ENCODE data around the gene C16orf96. TPM values are rescaled to one million over a fixed set of nuclear protein-coding genes. Genes with fewer than 3 reads are reported as not detected.

The C16orf96 gene
- total and polyA plus RNA-seq, 2 donors (not counting 1 experiment from before 2014, with no cell fraction given) = 0.31 to 0.79 TPM

DNA sequence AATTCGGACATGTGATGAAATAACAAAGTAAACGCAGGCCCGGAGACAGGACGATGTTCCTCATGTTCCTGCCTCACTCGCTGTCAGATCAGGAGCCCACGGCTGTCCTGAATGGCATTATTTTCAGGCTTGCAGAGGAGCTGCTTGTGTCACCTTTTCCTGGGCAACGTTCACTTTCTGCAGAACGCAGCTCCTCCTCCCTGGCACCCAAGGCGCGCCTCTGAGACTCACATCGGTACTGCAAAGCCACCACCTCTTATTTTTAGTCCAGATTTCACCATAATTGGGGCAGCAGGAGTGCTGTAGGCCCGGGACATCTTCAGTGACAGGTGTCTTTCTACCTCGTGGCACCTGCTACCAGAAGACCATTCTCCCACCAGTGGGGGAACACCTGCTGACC is 8.0 kb upstream of the C16orf96 start:
- Histone ChIP-seq H3K27me3 (replicated peaks in 1 of 4; ENCODE audit: control extremely low read depth in 1 of 4, control insufficient read depth in 3 of 4, insufficient read depth in 4 of 4, low read length in 3 of 4) (no peaks in the 10 kb centered on the region), H3K27ac (ENCODE audit: low read length in 2 of 2) (no peak overlapping the region), H3K4me2 (replicated peaks; ENCODE audit: low read depth, low read length, poor library complexity, severe bottlenecking) (no peak overlapping the region), H3K79me2 (ENCODE audit: control insufficient read depth, insufficient read depth, low read length) (no peaks in the 10 kb centered on the region), H2AFZ (ENCODE audit: insufficient read depth, low read depth, low read length, poor library complexity, severe bottlenecking) (no peak overlapping the region), H3K36me3 (replicated peaks in 1 of 2; ENCODE audit: control extremely low read depth in 1 of 2, control insufficient read depth in 1 of 2, extremely low read depth in 1 of 2, insufficient read depth in 2 of 2, low read length in 1 of 2) (no peaks in the 10 kb centered on the region), H3K4me3 (ENCODE audit: control extremely low read depth in 1 of 5, extremely low read depth in 1 of 5, insufficient read depth in 1 of 5, low read depth in 2 of 5, low read length in 4 of 5) (no peak overlapping the region), H3K4me1 (ENCODE audit: control insufficient read depth in 2 of 2, insufficient read depth in 2 of 2, low read length in 2 of 2) (peaks cover 0 to 9% of the 10 kb centered on the region in 2 donors), H4K20me1 (ENCODE audit: control insufficient read depth, insufficient read depth, low read length, poor library complexity, severe bottlenecking) (no peaks in the 10 kb centered on the region), H3K9ac (ENCODE audit: low read length) (no peak overlapping the region), H3K9me3 (ENCODE audit: control extremely low read depth in 1 of 3, control insufficient read depth in 2 of 3, insufficient read depth in 1 of 3, low read length in 2 of 3) (no peaks in the 10 kb centered on the region)
- DNase-seq = no peak
- ChIA-PET POLR2A (interaction anchor here (0.6 to 1.1 kb wide), 4 partner anchors 41 to 109 kb away, joined by 4 to 9 read pairs (median 6); partner anchors contain the start of gene HMOX2), CTCF (interaction anchor here (0.5 to 8.2 kb wide), 36 partner anchors 9 to 536 kb away, joined by 3 to 178 read pairs (median 4); partner anchors contain the start of genes CDIP1, CORO7 and HMOX2)
- H3K27ac Mint-ChIP-seq = no peak overlapping the region
- no peaks in the 10 kb centered on the region for H3K9me3 Mint-ChIP-seq (ENCODE audit: insufficient read depth)
- intact Hi-C loops (cut with micrococcal nuclease) = loop anchor here (1.0 to 2.0 kb wide), 5 partner anchors 10 to 189 kb away; partner anchors contain the start of genes CDIP1, HMOX2 and MGRN1
- 89% methylated on average over 13 of the region's 13 CpGs for WGBS (ENCODE audit: insufficient coverage)
- ATAC-seq (ENCODE audit: low read depth) = no peak
- H3K4me3 Mint-ChIP-seq = no peak overlapping the region
- H3K27me3 Mint-ChIP-seq = peaks cover 6% of the 10 kb centered on the region
- TF ChIP-seq EZH2 (IDR thresholded peaks at IDR 0.05; ENCODE audit: borderline replicate concordance, insufficient read depth, low read depth, low read length, poor library complexity, severe bottlenecking) = no peak
- TF ChIP-seq, protein P1, sequence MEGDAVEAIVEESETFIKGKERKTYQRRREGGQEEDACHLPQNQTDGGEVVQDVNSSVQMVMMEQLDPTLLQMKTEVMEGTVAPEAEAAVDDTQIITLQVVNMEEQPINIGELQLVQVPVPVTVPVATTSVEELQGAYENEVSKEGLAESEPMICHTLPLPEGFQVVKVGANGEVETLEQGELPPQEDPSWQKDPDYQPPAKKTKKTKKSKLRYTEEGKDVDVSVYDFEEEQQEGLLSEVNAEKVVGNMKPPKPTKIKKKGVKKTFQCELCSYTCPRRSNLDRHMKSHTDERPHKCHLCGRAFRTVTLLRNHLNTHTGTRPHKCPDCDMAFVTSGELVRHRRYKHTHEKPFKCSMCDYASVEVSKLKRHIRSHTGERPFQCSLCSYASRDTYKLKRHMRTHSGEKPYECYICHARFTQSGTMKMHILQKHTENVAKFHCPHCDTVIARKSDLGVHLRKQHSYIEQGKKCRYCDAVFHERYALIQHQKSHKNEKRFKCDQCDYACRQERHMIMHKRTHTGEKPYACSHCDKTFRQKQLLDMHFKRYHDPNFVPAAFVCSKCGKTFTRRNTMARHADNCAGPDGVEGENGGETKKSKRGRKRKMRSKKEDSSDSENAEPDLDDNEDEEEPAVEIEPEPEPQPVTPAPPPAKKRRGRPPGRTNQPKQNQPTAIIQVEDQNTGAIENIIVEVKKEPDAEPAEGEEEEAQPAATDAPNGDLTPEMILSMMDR (IDR thresholded peaks at IDR 0.05) = no peak
- H3K4me1 Mint-ChIP-seq = peaks cover 3% of the 10 kb centered on the region

DNA sequence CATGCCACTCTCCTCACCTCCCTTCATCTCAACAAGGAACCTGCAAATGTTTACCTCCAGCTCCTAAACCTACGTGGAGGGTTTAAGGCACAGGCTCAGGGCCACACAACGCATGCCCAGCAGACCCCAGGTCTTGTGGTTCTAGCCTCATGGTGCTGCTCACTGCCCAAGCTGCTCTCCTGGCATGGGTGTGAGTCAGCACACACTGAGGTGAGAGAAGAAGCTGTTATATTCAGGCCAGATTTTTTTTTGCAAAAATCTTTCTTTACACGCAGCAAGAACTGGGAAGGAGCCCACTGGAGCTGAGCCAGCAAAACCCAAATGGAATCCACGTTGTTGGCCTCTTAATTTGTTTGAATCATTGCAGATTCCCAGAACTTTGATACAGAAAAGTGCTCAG is 5.5 kb upstream of the C16orf96 start:
- POLR2A ChIA-PET = no interaction called here
- H3K4me1 ChIP-seq (ENCODE audit: control insufficient read depth in 2 of 2, insufficient read depth in 2 of 2, low read length in 2 of 2) = peaks cover 0 to 9% of the 10 kb centered on the region in 2 donors
- Mint-ChIP-seq H3K27ac (peak overlapping the region; percentile 53), H3K9me3 (ENCODE audit: insufficient read depth) (no peaks in the 10 kb centered on the region), H3K4me3 (no peak overlapping the region), H3K4me1 (peaks cover 3% of the 10 kb centered on the region), H3K27me3 (peaks cover 6% of the 10 kb centered on the region)
- H2AFZ ChIP-seq (ENCODE audit: insufficient read depth, low read depth, low read length, poor library complexity, severe bottlenecking) = no peak overlapping the region
- no peak overlapping the region for H3K9ac ChIP-seq (ENCODE audit: low read length)
- H3K36me3 ChIP-seq (replicated peaks in 1 of 2; ENCODE audit: control extremely low read depth in 1 of 2, control insufficient read depth in 1 of 2, extremely low read depth in 1 of 2, insufficient read depth in 2 of 2, low read length in 1 of 2) = no peaks in the 10 kb centered on the region
- CTCF ChIA-PET = interaction anchor here (0.8 to 8.2 kb wide), 6 partner anchors 12 to 199 kb away, joined by 3 to 178 read pairs (median 4); partner anchors contain the start of gene CDIP1
- H3K27me3 ChIP-seq (replicated peaks in 1 of 4; ENCODE audit: control extremely low read depth in 1 of 4, control insufficient read depth in 3 of 4, insufficient read depth in 4 of 4, low read length in 3 of 4) = no peaks in the 10 kb centered on the region
- no peak for ATAC-seq (ENCODE audit: low read depth)
- H3K27ac ChIP-seq (ENCODE audit: low read length in 2 of 2) = no peak overlapping the region
- intact Hi-C loops (cut with micrococcal nuclease) = no loop called here
- no peaks in the 10 kb centered on the region for H3K79me2 ChIP-seq (ENCODE audit: control insufficient read depth, insufficient read depth, low read length)
- H3K9me3 ChIP-seq (ENCODE audit: control extremely low read depth in 1 of 3, control insufficient read depth in 2 of 3, insufficient read depth in 1 of 3, low read length in 2 of 3) = no peaks in the 10 kb centered on the region
- WGBS (ENCODE audit: insufficient coverage) = 90% methylated on average over 3 of the region's 4 CpGs
- H3K4me3 ChIP-seq (ENCODE audit: control extremely low read depth in 1 of 5, extremely low read depth in 1 of 5, insufficient read depth in 1 of 5, low read depth in 2 of 5, low read length in 4 of 5) = no peak overlapping the region
- no peak for DNase-seq
- no peak overlapping the region for H3K4me2 ChIP-seq (replicated peaks; ENCODE audit: low read depth, low read length, poor library complexity, severe bottlenecking)
- H4K20me1 ChIP-seq (ENCODE audit: control insufficient read depth, insufficient read depth, low read length, poor library complexity, severe bottlenecking) = no peaks in the 10 kb centered on the region
- TF ChIP-seq EZH2 (IDR thresholded peaks at IDR 0.05; ENCODE audit: borderline replicate concordance, insufficient read depth, low read depth, low read length, poor library complexity, severe bottlenecking) = no peak
- TF ChIP-seq, protein P1 (IDR thresholded peaks at IDR 0.05) = no peak
